Central memory CD8-positive, alpha-beta T cell (primary cell): ENCODE results near the gene EAPP.

Experiments used
- ATAC-seq: fragments of 150-1000 bp; cut with Tn5 transposase; replicated peaks from 2 replicates; pipeline ENCODE4 v1.10.0; 2022; ENCODE audit warnings: mild to moderate bottlenecking, moderate FRiP score, moderate number of reproducible peaks; ENCODE audit not compliant: poor library complexity, severe bottlenecking; ENCODE audit errors: extremely low read depth
- DNase-seq, 2 donors: peaks; one replicate each; pipeline ENCODE4 v3.0.0; 2021; ENCODE audit warnings: low spot score in 2 of 2
- H3K27ac Mint-ChIP-seq: one replicate; pipeline ENCODE4 v1.8.0; 2022; ENCODE audit warnings: low read depth, mild to moderate bottlenecking, moderate library complexity, mixed read lengths
- H3K27me3 Mint-ChIP-seq: one replicate; pipeline ENCODE4 v1.8.0; 2022; ENCODE audit warnings: mixed read lengths
- H3K36me3 Mint-ChIP-seq: one replicate; pipeline ENCODE4 v1.8.0; 2022; ENCODE audit warnings: mild to moderate bottlenecking, moderate library complexity, mixed read lengths; ENCODE audit not compliant: insufficient read depth
- H3K4me1 Mint-ChIP-seq: one replicate; pipeline ENCODE4 v1.8.0; 2022; ENCODE audit warnings: mixed read lengths
- H3K4me3 Mint-ChIP-seq: one replicate; pipeline ENCODE4 v1.8.0; 2022; ENCODE audit warnings: mild to moderate bottlenecking, moderate library complexity, mixed read lengths
- H3K9me3 Mint-ChIP-seq: one replicate; pipeline ENCODE4 v1.8.0; 2022; ENCODE audit warnings: mixed read lengths

The EAPP gene

DNA sequence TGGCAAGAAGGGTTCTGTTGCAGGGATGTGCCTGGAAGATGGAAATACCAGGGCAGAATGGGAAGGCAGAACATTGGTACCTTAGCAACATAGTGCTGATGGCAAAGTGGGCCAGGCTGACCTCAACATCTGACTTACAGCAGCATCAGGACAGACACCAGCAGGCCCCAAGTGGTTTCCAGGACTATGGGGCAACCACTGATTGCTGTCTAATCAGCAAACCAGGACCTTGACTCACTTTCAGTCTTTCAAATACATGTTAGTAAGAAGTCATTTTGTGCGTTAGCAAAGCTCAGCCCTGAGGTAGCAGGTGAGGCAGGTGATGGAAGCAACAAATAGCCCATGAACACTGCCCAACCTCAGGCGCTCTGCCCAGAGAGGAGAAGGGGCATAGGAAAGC is 72.8 kb downstream of the EAPP start:
- Mint-ChIP-seq H3K9me3 (no peaks in the 10 kb centered on the region), H3K27me3 (no peaks in the 10 kb centered on the region), H3K4me3 (no peak overlapping the region), H3K36me3 (no peaks in the 10 kb centered on the region), H3K4me1 (peaks cover 7% of the 10 kb centered on the region), H3K27ac (no peak overlapping the region)
- no peak for ATAC-seq
- DNase-seq = no peak
